ENCODE measurements around the gene EFCC1.

Gene EFCC1

GRCh38 chr3:129031476-129032215 lies 30.5 kb downstream of the EFCC1 start:
- in situ Hi-C loops (cut with MboI; ENCODE audit: low sequenced_read_pairs): no loop called here

GRCh38 chr3:129032716-129033115 lies 31.6 kb downstream of the EFCC1 start:
- in situ Hi-C loops (cut with MboI; ENCODE audit: low sequenced_read_pairs): no loop called here

- in situ Hi-C loops (cut with MboI; ENCODE audit: low sequenced_read_pairs): no loop called here
These were observed 32.0 kb downstream of the EFCC1 start for GRCh38 chr3:129033151-129033550.

- in situ Hi-C loops (cut with MboI; ENCODE audit: low sequenced_read_pairs): no loop called here
These were observed 32.7 kb downstream of the EFCC1 start for GRCh38 chr3:129033633-129034321.

GRCh38 chr3:129034642-129035041 lies 33.5 kb downstream of the EFCC1 start:
- in situ Hi-C loops (cut with MboI; ENCODE audit: low sequenced_read_pairs): no loop called here

- in situ Hi-C loops (cut with MboI; ENCODE audit: low sequenced_read_pairs): no loop called here
These were observed 34.5 kb downstream of the EFCC1 start for GRCh38 chr3:129035360-129036221.

- in situ Hi-C loops (cut with MboI; ENCODE audit: low sequenced_read_pairs): no loop called here
These were observed 35.4 kb downstream of the EFCC1 start for GRCh38 chr3:129036222-129037092.

- in situ Hi-C loops (cut with MboI; ENCODE audit: low sequenced_read_pairs): no loop called here
These were observed 36.0 kb downstream of the EFCC1 start for GRCh38 chr3:129037093-129037419.

- in situ Hi-C loops (cut with MboI; ENCODE audit: low sequenced_read_pairs): no loop called here
These were observed 37.2 kb downstream of the EFCC1 start for GRCh38 chr3:129038121-129038855.

- in situ Hi-C loops (cut with MboI; ENCODE audit: low sequenced_read_pairs): no loop called here
These were observed 38.4 kb downstream of the EFCC1 start for GRCh38 chr3:129039271-129040038.

- in situ Hi-C loops (cut with MboI; ENCODE audit: low sequenced_read_pairs): no loop called here
These were observed 38.9 kb downstream of the EFCC1 start for GRCh38 chr3:129040039-129040336.

- in situ Hi-C loops (cut with MboI; ENCODE audit: low sequenced_read_pairs): no loop called here
These were observed 39.6 kb downstream of the EFCC1 start for GRCh38 chr3:129040579-129041300.

GRCh38 chr3:129045675-129046036 lies 44.6 kb downstream of the EFCC1 start:
- in situ Hi-C loops (cut with MboI; ENCODE audit: low sequenced_read_pairs): no loop called here

GRCh38 chr3:129046037-129046731 lies 45.1 kb downstream of the EFCC1 start:
- in situ Hi-C loops (cut with MboI; ENCODE audit: low sequenced_read_pairs): no loop called here

GRCh38 chr3:129046732-129047552 lies 45.8 kb downstream of the EFCC1 start:
- in situ Hi-C loops (cut with MboI; ENCODE audit: low sequenced_read_pairs): no loop called here

GRCh38 chr3:129047553-129047839 lies 46.4 kb downstream of the EFCC1 start:
- in situ Hi-C loops (cut with MboI; ENCODE audit: low sequenced_read_pairs): no loop called here

- in situ Hi-C loops (cut with MboI; ENCODE audit: low sequenced_read_pairs): no loop called here
These were observed 49.6 kb downstream of the EFCC1 start for GRCh38 chr3:129050556-129051295.
